OCI-LY3 (cell line): ENCODE results near the gene KAT7.

Experiments
- H2AFZ ChIP-seq: fragments of 200-600, 300-600 bp; shearing (Covaris generic); 2 replicates; pipeline ENCODE4 v1.6.0; 2014; ENCODE audit warnings: antibody characterized with exemption, low read depth, low read length
- H3K27ac ChIP-seq: fragments of 200-600, 300-600 bp; sonication (generic); 2 replicates; pipeline ENCODE4 v1.5.1; 2014; ENCODE audit warnings: mild to moderate bottlenecking, low read length, moderate library complexity, mixed read lengths
- H3K27me3 ChIP-seq: fragments of 200-600, 300-600 bp; sonication (generic); 2 replicates; pipeline ENCODE4 v1.6.1; 2014; ENCODE audit warnings: low read depth, low read length, mixed read lengths
- H3K36me3 ChIP-seq: fragments of 200-600, 300-600 bp; sonication (generic); replicated peaks from 2 replicates; pipeline ENCODE3; 2014; ENCODE audit warnings: low read depth, low read length, mixed read lengths
- H3K4me1 ChIP-seq: fragments of 300-600, 200-600 bp; sonication (generic); 2 replicates; pipeline ENCODE4 v1.6.1; 2014; ENCODE audit warnings: low read length, mixed read lengths
- H3K4me2 ChIP-seq: fragments of 200-600, 300-600 bp; sonication (generic); 2 replicates; pipeline ENCODE4 v1.6.1; 2014; ENCODE audit warnings: low read length, mixed read lengths
- H3K4me3 ChIP-seq: fragments of 300-600, 200-600 bp; sonication (generic); 2 replicates; pipeline ENCODE4 v1.5.1; 2014; ENCODE audit warnings: antibody characterized with exemption, mild to moderate bottlenecking, low read length, moderate library complexity
- H3K79me2 ChIP-seq: fragments of 300-600, 200-600 bp; shearing (Covaris generic); 2 replicates; pipeline ENCODE4 v1.6.1; 2014; ENCODE audit warnings: mild to moderate bottlenecking, low read length, mixed read lengths
- H3K9ac ChIP-seq: fragments of 300-600, 200-600 bp; shearing (Covaris generic); 2 replicates; pipeline ENCODE4 v1.6.0; 2014; ENCODE audit warnings: mild to moderate bottlenecking, low read length, moderate library complexity
- H3K9me3 ChIP-seq: fragments of 200-600, 300-600 bp; shearing (Covaris generic); 2 replicates; pipeline ENCODE4 v1.6.1; 2014; ENCODE audit warnings: low read length, mixed read lengths; ENCODE audit not compliant: insufficient read depth
- H4K20me1 ChIP-seq: fragments of 200-600, 300-600 bp; sonication (generic); 2 replicates; pipeline ENCODE4 v1.6.1; 2016; ENCODE audit warnings: low read length, mixed read lengths; ENCODE audit not compliant: insufficient read depth
- EZH2phosphoT487 ChIP-seq: fragments of 200-600 bp; shearing (Covaris generic); IDR thresholded peaks from 2 replicates; pipeline ENCODE4 v1.6.1; 2018; ENCODE audit warnings: antibody characterized with exemption, mixed run types, low read depth
- TF ChIP-seq, protein P1 (sequence below): fragments of 200-600, 300-600 bp; sonication (generic); IDR thresholded peaks from 2 replicates; pipeline ENCODE4 v1.5.1; 2014; ENCODE audit warnings: antibody characterized with exemption, low read length, low read depth

The KAT7 gene

GRCh38 chr17:49878931-49879904 lies 90.7 kb downstream of the KAT7 start:
- Histone ChIP-seq H3K79me2 (no peaks in the 10 kb centered on the region), H3K9ac (no peak overlapping the region), H4K20me1 (no peaks in the 10 kb centered on the region), H3K4me2 (no peak overlapping the region), H3K9me3 (no peaks in the 10 kb centered on the region), H3K4me1 (peaks cover 6% of the 10 kb centered on the region), H2AFZ (no peak overlapping the region), H3K27ac (no peak overlapping the region), H3K4me3 (no peak overlapping the region), H3K27me3 (peaks cover 32% of the 10 kb centered on the region), H3K36me3 (no peaks in the 10 kb centered on the region)
- TF ChIP-seq, protein P1, sequence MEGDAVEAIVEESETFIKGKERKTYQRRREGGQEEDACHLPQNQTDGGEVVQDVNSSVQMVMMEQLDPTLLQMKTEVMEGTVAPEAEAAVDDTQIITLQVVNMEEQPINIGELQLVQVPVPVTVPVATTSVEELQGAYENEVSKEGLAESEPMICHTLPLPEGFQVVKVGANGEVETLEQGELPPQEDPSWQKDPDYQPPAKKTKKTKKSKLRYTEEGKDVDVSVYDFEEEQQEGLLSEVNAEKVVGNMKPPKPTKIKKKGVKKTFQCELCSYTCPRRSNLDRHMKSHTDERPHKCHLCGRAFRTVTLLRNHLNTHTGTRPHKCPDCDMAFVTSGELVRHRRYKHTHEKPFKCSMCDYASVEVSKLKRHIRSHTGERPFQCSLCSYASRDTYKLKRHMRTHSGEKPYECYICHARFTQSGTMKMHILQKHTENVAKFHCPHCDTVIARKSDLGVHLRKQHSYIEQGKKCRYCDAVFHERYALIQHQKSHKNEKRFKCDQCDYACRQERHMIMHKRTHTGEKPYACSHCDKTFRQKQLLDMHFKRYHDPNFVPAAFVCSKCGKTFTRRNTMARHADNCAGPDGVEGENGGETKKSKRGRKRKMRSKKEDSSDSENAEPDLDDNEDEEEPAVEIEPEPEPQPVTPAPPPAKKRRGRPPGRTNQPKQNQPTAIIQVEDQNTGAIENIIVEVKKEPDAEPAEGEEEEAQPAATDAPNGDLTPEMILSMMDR: no peak
- no peak for TF ChIP-seq EZH2phosphoT487

DNA sequence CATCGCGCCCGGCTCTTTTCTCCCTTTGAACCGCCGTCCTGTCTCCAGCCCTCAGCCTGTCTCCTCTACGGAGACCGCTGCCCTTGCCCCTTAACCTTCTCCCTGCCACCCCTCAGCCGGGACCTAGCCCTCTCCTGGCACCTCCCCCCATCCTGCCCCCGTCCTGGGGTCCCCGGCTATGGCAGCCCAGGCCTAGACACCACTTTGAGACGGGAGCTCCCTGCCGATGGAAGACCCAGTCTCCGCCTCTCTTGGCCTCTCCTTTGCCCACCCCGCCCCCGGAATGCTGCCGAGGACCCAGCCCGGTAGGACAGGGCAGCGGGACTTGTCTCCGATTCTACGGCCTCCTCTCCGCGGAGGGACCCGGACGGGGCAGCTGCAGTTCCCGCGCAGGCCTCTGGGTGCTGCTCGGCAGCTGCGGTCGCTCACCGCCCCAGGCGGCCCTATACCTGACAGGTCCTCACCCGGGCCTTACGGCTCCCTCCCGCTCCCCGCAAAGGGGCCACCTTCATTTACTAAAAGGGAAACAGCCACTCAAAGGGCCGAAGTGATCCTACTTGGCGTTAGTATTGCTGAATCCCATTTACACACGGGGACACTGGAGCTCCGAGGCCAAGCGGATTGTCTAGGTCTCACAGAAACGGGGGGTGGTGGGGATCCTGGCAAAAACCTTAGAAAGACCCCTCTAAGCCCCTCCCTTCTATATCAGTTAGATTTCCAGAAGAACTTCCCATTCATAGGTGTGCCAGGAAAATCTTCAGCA lies 92.0 kb downstream of the KAT7 start:
- Histone ChIP-seq H3K4me2 (peak overlapping the region; percentile 94), H3K27ac (no peak overlapping the region), H2AFZ (peak overlapping the region; percentile 82)

DNA sequence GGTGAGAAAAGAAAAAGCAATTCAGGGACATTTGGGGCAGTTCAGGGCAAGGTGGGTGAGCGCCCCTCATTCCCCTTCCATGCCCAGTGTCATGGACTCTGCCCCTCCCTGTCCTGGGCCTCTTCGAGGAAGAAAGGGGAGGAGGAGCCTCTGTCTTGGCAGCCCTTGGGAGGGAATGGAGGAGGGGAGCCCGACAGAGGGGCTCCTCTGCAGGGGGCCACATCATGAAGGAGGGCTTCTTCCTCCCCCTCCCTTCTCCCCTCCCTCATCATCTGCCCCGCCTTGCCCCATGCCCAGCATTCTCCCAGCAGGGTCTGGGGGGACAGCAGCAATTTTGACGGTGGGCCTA lies 92.5 kb downstream of the KAT7 start:
- H3K27me3 ChIP-seq: peaks cover 40% of the 10 kb centered on the region

More for the DNA sequence above, 92.0 kb downstream of the KAT7 start:
- peak overlapping the region; percentile 29; the same call in 1 of the 2 replicates for H3K9ac ChIP-seq
- H3K4me3 ChIP-seq: peak overlapping the region; percentile 72
- no peaks in the 10 kb centered on the region for H3K9me3 ChIP-seq
- TF ChIP-seq, protein P1: peak; percentile 75
- no peak for TF ChIP-seq EZH2phosphoT487
- no peaks in the 10 kb centered on the region for H3K79me2 ChIP-seq
- no peaks in the 10 kb centered on the region for H4K20me1 ChIP-seq
- H3K4me1 ChIP-seq: peaks cover 6% of the 10 kb centered on the region
- no peaks in the 10 kb centered on the region for H3K36me3 ChIP-seq
- H3K27me3 ChIP-seq: peaks cover 34% of the 10 kb centered on the region

More for the DNA sequence above, 92.5 kb downstream of the KAT7 start:
- Histone ChIP-seq H3K4me2 (peak overlapping the region; percentile 94), H3K4me1 (peaks cover 6% of the 10 kb centered on the region), H3K79me2 (no peaks in the 10 kb centered on the region), H3K9ac (no peak overlapping the region), H3K9me3 (no peaks in the 10 kb centered on the region), H3K4me3 (peak overlapping the region; percentile 72), H2AFZ (peak overlapping the region; percentile 82; the same call in 1 of the 2 replicates), H4K20me1 (no peaks in the 10 kb centered on the region), H3K27ac (no peak overlapping the region), H3K36me3 (no peaks in the 10 kb centered on the region)
- TF ChIP-seq, protein P1: no peak
- TF ChIP-seq EZH2phosphoT487: no peak
